ENCODE measurements around the gene RNF213.

Gene RNF213

GRCh38 chr17:80374039-80374731, 113.5 kb downstream of the RNF213 start:
- DNase-seq (ENCODE audit: low read depth), result no peak

GRCh38 chr17:80374732-80375585, 114.3 kb downstream of the RNF213 start:
- no peak for DNase-seq (ENCODE audit: low read depth)

GRCh38 chr17:80376531-80376930, 115.9 kb downstream of the RNF213 start:
- no peak for DNase-seq (ENCODE audit: low read depth)

GRCh38 chr17:80377798-80378197, 117.1 kb downstream of the RNF213 start:
- DNase-seq (ENCODE audit: low read depth), result no peak

- no peak for DNase-seq (ENCODE audit: low read depth)
Observed at GRCh38 chr17:80379348-80379747, 118.7 kb downstream of the RNF213 start.

GRCh38 chr17:80380068-80380467, 119.4 kb downstream of the RNF213 start:
- no peak for DNase-seq (ENCODE audit: low read depth)

- DNase-seq (ENCODE audit: low read depth), result no peak
Observed at GRCh38 chr17:80380555-80381002, 119.9 kb downstream of the RNF213 start.

- DNase-seq (ENCODE audit: low read depth), result no peak
Observed at GRCh38 chr17:80381416-80381923, 120.8 kb downstream of the RNF213 start.

- DNase-seq (ENCODE audit: low read depth), result no peak
Observed at GRCh38 chr17:80382446-80382845, 121.8 kb downstream of the RNF213 start.

GRCh38 chr17:80382956-80383355, 122.3 kb downstream of the RNF213 start:
- DNase-seq (ENCODE audit: low read depth), result no peak

- no peak for DNase-seq (ENCODE audit: low read depth)
Observed at GRCh38 chr17:80384078-80384960, 123.7 kb downstream of the RNF213 start.

GRCh38 chr17:80385046-80385445, 124.4 kb downstream of the RNF213 start:
- DNase-seq (ENCODE audit: low read depth), result no peak

- DNase-seq (ENCODE audit: low read depth), result no peak
Observed at GRCh38 chr17:80386341-80386740, 125.7 kb downstream of the RNF213 start.

- DNase-seq (ENCODE audit: low read depth), result no peak
Observed at GRCh38 chr17:80387071-80387470, 126.4 kb downstream of the RNF213 start.

- DNase-seq (ENCODE audit: low read depth), result no peak
Observed at GRCh38 chr17:80388175-80388574, 127.5 kb downstream of the RNF213 start.

GRCh38 chr17:80388601-80389000, 127.9 kb downstream of the RNF213 start:
- DNase-seq (ENCODE audit: low read depth), result no peak

- DNase-seq (ENCODE audit: low read depth), result no peak
Observed at GRCh38 chr17:80389011-80389995, 128.7 kb downstream of the RNF213 start.

- DNase-seq (ENCODE audit: low read depth), result no peak
Observed at GRCh38 chr17:80393241-80393890, 132.7 kb downstream of the RNF213 start.

- DNase-seq (ENCODE audit: low read depth), result no peak
Observed at GRCh38 chr17:80393961-80394360, 133.3 kb downstream of the RNF213 start.

- no peak for DNase-seq (ENCODE audit: low read depth)
Observed at GRCh38 chr17:80394629-80395216, 134.1 kb downstream of the RNF213 start.

Data from stimulated activated CD8-positive, alpha-beta memory T cell treated with anti-CD3 and anti-CD28 coated beads, Interleukin-12 subunit alpha, Interleukin-12 subunit beta, amount 100 ng/mL, for 1 hour (primary cell).